ENCODE data around the gene PPP5C. TPM values are rescaled to one million over a fixed set of nuclear protein-coding genes. Genes with fewer than 3 reads are reported as not detected.

The PPP5C gene
- total and polyA plus RNA-seq, 2 of the 13 experiments (the other 11 are each of a cell fraction or from before 2014, with no cell fraction given): 41.6 to 67.9 TPM

DNA sequence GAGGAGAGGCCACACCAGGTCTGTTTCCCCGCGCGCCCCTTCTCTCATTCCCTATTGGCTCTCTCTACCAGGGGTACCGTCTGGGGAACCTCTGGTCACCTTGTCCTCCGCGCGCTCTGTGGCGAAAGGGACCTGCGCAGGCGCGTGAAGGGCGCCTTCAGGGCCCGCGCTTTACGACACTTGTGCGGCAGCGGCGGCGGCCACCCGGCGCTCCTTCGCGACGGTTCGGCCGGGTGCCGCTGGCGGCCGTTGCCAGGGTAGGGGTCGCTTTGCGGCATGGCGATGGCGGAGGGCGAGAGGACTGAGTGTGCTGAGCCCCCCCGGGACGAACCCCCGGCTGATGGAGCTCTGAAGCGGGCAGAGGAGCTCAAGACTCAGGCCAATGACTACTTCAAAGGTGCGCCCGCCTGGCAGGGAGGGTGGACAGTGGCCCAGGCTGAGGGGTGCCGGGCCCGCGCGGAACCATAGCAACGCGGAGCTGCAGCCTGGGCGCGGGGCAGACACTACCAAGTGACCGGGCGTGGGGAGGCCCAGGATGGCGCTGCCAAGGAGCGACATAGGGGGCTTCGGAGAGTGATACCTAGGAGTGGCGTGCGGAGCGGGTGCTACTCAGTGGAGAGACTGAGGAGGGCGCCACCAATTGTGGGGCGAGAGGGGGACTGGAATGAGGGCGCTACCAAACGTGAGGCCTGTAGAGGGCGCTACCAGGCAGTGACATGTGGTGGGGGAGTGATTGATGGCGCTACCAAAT lies at the start of gene PPP5C (continued):
- TF ChIP-seq ZNF12 (CRISPR knock-in tag; IDR thresholded peaks at IDR 0.05) (peak; percentile 28; the same call in 1 of the 2 replicates), AKAP8 (CRISPR knock-in tag; IDR thresholded peaks at IDR 0.05) (no peak), ZNF44 (CRISPR knock-in tag; IDR thresholded peaks at IDR 0.05) (0 out of 2 replicates have a peak, but pooled peaks have one; percentile 39), KDM2A (CRISPR knock-in tag; IDR thresholded peaks at IDR 0.05; ENCODE audit: borderline replicate concordance, low read depth) (peak; percentile 67; the same call in 1 of the 2 replicates), ZNF292 (CRISPR knock-in tag; IDR thresholded peaks at IDR 0.05; ENCODE audit: borderline replicate concordance, low read depth) (no peak), NFRKB (IDR thresholded peaks at IDR 0.05) (no peak), MED8 (CRISPR knock-in tag; IDR thresholded peaks at IDR 0.05; ENCODE audit: insufficient replicate concordance) (peak; percentile 51), ZNF720 (CRISPR knock-in tag; IDR thresholded peaks at IDR 0.05) (no peak), NFE2 (CRISPR knock-in tag; IDR thresholded peaks at IDR 0.05) (0 out of 2 replicates have a peak, but pooled peaks have one; percentile 17), U2AF2 (IDR thresholded peaks at IDR 0.05; ENCODE audit: low read depth, low read length) (no peak), FOXK1 (CRISPR knock-in tag; IDR thresholded peaks at IDR 0.05; ENCODE audit: borderline replicate concordance, low read depth) (peak; percentile 13; the same call in 1 of the 2 replicates), U2AF1 (optimal IDR thresholded peaks at IDR 0.05; ENCODE audit: low read depth, low read length) (no peak), NONO (IDR thresholded peaks at IDR 0.05) (no peak), NONO (CRISPR knock-in tag; conservative IDR thresholded peaks at IDR 0.05) (0 out of 2 replicates have a peak, but pooled peaks have one; percentile 56), KDM5B (CRISPR knock-in tag; IDR thresholded peaks at IDR 0.05; ENCODE audit: borderline replicate concordance) (peak; percentile 92; the same call in 1 of the 2 replicates), ZNF607 (CRISPR knock-in tag; IDR thresholded peaks at IDR 0.05; ENCODE audit: borderline replicate concordance) (peak; percentile 15)
- TF ChIP-seq, protein P1, sequence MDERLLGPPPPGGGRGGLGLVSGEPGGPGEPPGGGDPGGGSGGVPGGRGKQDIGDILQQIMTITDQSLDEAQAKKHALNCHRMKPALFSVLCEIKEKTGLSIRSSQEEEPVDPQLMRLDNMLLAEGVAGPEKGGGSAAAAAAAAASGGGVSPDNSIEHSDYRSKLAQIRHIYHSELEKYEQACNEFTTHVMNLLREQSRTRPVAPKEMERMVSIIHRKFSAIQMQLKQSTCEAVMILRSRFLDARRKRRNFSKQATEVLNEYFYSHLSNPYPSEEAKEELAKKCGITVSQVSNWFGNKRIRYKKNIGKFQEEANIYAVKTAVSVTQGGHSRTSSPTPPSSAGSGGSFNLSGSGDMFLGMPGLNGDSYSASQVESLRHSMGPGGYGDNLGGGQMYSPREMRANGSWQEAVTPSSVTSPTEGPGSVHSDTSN (CRISPR knock-in tag; IDR thresholded peaks at IDR 0.05): peak; percentile 70
- TF ChIP-seq, protein P2, sequence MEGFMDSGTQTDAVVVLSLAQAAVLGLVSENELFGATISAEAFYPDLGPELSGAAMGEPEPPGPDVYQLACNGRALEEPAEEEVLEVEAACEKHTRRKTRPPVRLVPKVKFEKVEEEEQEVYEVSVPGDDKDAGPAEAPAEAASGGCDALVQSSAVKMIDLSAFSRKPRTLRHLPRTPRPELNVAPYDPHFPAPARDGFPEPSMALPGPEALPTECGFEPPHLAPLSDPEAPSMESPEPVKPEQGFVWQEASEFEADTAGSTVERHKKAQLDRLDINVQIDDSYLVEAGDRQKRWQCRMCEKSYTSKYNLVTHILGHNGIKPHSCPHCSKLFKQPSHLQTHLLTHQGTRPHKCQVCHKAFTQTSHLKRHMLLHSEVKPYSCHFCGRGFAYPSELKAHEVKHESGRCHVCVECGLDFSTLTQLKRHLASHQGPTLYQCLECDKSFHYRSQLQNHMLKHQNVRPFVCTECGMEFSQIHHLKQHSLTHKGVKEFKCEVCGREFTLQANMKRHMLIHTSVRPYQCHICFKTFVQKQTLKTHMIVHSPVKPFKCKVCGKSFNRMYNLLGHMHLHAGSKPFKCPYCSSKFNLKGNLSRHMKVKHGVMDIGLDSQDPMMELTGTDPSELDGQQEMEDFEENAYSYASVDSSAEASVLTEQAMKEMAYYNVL (CRISPR knock-in tag; IDR thresholded peaks at IDR 0.05; ENCODE audit: borderline replicate concordance): peak; percentile 61; the same call in 1 of the 2 replicates
- TF ChIP-seq, protein P3, sequence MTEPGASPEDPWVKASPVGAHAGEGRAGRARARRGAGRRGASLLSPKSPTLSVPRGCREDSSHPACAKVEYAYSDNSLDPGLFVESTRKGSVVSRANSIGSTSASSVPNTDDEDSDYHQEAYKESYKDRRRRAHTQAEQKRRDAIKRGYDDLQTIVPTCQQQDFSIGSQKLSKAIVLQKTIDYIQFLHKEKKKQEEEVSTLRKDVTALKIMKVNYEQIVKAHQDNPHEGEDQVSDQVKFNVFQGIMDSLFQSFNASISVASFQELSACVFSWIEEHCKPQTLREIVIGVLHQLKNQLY (CRISPR knock-in tag; IDR thresholded peaks at IDR 0.05): 0 out of 2 replicates have a peak, but pooled peaks have one; percentile 7
- TF ChIP-seq, protein P4, sequence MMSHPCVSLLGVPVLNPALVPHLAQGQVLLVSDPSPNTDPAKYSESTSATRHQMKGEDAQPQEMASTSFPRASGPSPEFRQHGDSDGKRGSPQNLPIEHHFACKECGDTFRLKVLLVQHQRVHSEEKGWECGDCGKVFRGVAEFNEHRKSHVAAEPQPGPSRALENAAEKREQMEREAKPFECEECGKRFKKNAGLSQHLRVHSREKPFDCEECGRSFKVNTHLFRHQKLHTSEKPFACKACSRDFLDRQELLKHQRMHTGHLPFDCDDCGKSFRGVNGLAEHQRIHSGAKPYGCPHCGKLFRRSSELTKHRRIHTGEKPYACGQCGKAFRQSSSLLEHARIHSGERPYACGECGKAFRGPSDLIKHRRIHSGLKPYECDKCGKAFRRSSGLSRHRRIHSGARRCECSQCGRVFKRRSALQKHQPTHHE (CRISPR knock-in tag; IDR thresholded peaks at IDR 0.05; ENCODE audit: borderline replicate concordance): 0 out of 2 replicates have a peak, but pooled peaks have one; percentile 33
- TF ChIP-seq, protein P5, sequence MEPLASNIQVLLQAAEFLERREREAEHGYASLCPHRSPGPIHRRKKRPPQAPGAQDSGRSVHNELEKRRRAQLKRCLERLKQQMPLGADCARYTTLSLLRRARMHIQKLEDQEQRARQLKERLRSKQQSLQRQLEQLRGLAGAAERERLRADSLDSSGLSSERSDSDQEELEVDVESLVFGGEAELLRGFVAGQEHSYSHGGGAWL (CRISPR knock-in tag; IDR thresholded peaks at IDR 0.05): peak; percentile 56; the same call in 1 of the 2 replicates
- TF ChIP-seq, protein P6, sequence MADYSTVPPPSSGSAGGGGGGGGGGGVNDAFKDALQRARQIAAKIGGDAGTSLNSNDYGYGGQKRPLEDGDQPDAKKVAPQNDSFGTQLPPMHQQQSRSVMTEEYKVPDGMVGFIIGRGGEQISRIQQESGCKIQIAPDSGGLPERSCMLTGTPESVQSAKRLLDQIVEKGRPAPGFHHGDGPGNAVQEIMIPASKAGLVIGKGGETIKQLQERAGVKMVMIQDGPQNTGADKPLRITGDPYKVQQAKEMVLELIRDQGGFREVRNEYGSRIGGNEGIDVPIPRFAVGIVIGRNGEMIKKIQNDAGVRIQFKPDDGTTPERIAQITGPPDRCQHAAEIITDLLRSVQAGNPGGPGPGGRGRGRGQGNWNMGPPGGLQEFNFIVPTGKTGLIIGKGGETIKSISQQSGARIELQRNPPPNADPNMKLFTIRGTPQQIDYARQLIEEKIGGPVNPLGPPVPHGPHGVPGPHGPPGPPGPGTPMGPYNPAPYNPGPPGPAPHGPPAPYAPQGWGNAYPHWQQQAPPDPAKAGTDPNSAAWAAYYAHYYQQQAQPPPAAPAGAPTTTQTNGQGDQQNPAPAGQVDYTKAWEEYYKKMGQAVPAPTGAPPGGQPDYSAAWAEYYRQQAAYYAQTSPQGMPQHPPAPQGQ (CRISPR knock-in tag; IDR thresholded peaks at IDR 0.05; ENCODE audit: borderline replicate concordance): no peak
